ENCODE measurements around the gene CAMK1D.

Gene CAMK1D

DNA sequence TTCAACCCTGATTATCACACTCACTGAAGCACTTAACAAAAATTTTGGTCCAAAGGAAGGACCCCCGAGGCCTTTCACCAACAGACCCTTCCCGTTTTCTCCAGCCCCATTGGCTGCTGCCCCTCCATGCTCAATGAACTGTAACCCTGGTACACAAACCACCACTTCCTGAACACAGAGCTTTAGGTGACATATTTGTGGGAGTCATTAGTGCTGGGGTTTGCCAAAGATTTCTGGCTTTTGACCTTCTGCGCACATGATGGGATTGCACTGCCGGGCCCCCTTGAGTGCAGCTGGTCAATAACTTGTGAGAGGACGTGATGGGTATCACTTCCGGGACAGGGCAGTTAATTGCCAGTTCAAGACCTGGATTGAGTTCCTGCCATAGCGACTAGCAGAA is 9.0 kb upstream of the CAMK1D start:
- TF ChIP-seq, protein P1, sequence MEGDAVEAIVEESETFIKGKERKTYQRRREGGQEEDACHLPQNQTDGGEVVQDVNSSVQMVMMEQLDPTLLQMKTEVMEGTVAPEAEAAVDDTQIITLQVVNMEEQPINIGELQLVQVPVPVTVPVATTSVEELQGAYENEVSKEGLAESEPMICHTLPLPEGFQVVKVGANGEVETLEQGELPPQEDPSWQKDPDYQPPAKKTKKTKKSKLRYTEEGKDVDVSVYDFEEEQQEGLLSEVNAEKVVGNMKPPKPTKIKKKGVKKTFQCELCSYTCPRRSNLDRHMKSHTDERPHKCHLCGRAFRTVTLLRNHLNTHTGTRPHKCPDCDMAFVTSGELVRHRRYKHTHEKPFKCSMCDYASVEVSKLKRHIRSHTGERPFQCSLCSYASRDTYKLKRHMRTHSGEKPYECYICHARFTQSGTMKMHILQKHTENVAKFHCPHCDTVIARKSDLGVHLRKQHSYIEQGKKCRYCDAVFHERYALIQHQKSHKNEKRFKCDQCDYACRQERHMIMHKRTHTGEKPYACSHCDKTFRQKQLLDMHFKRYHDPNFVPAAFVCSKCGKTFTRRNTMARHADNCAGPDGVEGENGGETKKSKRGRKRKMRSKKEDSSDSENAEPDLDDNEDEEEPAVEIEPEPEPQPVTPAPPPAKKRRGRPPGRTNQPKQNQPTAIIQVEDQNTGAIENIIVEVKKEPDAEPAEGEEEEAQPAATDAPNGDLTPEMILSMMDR (IDR thresholded peaks at IDR 0.05; ENCODE audit: insufficient read depth, low read length, missing control alignments) = no peak
- POLR2A ChIA-PET = no interaction called here
- H3K4me3 ChIP-seq (ENCODE audit: low read depth, low read length) = no peak overlapping the region
- no peak for DNase-seq (ENCODE audit: low read depth, low spot score)
- CTCF ChIA-PET = interaction anchor here (0.9 kb wide), 1 partner anchor 12 kb away, joined by 3 read pairs; no protein-coding TSS in a partner anchor

GRCh38 chr10:12340937-12341336 is 8.4 kb upstream of the CAMK1D start:
- H3K4me3 ChIP-seq (ENCODE audit: low read depth, low read length) = no peak overlapping the region
- TF ChIP-seq, protein P1 (IDR thresholded peaks at IDR 0.05; ENCODE audit: insufficient read depth, low read length, missing control alignments) = no peak
- DNase-seq (ENCODE audit: low read depth, low spot score) = no peak
- ChIA-PET POLR2A (no interaction called here), CTCF (interaction anchor here (0.9 kb wide), 1 partner anchor 371 kb away, joined by 3 read pairs; no protein-coding TSS in a partner anchor)

- ChIA-PET POLR2A (no interaction called here), CTCF (interaction anchor here (0.9 kb wide), 1 partner anchor 371 kb away, joined by 3 read pairs; no protein-coding TSS in a partner anchor)
- no peak for DNase-seq (ENCODE audit: low read depth, low spot score)
- H3K4me3 ChIP-seq (ENCODE audit: low read depth, low read length) = no peak overlapping the region
- TF ChIP-seq, protein P1 (IDR thresholded peaks at IDR 0.05; ENCODE audit: insufficient read depth, low read length, missing control alignments) = no peak
Measured at GRCh38 chr10:12341526-12341925, 7.8 kb upstream of the CAMK1D start.

- no peak for DNase-seq (ENCODE audit: low read depth, low spot score)
- CTCF ChIA-PET = no interaction called here
- TF ChIP-seq, protein P1 (IDR thresholded peaks at IDR 0.05; ENCODE audit: insufficient read depth, low read length, missing control alignments) = no peak
- H3K4me3 ChIP-seq (ENCODE audit: low read depth, low read length) = no peak overlapping the region
- POLR2A ChIA-PET = no interaction called here
Measured at GRCh38 chr10:12344375-12345110, 4.8 kb upstream of the CAMK1D start.

- POLR2A ChIA-PET = no interaction called here
- TF ChIP-seq, protein P1 (IDR thresholded peaks at IDR 0.05; ENCODE audit: insufficient read depth, low read length, missing control alignments) = no peak
- CTCF ChIA-PET = interaction anchor here (0.9 to 1.9 kb wide), 5 partner anchors 10 to 83 kb away, joined by 3 to 4 read pairs (median 4); no protein-coding TSS in a partner anchor
- H3K4me3 ChIP-seq (ENCODE audit: low read depth, low read length) = no peak overlapping the region
- no peak for DNase-seq (ENCODE audit: low read depth, low spot score)
Measured at GRCh38 chr10:12346707-12347106, 2.6 kb upstream of the CAMK1D start.

DNA sequence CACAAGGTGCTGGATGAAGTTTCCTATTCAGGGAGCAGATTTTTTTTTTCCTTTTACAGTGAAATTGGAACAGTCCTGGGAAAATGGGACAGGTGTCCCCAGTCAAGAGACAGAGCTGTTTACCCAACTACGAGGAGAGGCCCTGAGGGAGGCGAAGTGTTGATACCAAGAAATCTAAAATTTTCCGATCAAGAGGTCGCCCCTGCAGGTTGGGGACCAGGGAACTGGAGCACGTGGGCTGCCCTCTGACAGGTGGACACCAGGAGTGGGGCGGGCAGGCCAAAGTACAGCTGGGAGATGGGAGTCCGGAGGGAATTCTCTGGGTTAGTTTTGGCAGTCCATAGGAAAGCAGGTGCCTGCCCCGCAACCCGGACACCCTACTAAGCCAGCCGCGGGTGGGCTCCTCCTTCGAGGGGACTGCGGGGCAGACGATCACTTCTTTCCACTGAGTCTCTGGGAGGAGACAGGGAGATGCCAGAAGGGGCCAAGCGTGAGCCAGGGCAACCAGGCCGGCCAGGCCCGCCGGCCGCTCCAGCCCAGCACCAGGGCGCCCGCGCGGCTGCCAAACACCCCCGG is 965 bp upstream of the CAMK1D start:
- no peak for DNase-seq (ENCODE audit: low read depth, low spot score)
- CTCF ChIA-PET = interaction anchor here (0.9 to 1.7 kb wide), 7 partner anchors 10 to 363 kb away, joined by 3 to 7 read pairs (median 5); no protein-coding TSS in a partner anchor
- peak overlapping the region; percentile 83 for H3K4me3 ChIP-seq (ENCODE audit: low read depth, low read length)
- TF ChIP-seq, protein P1 (IDR thresholded peaks at IDR 0.05; ENCODE audit: insufficient read depth, low read length, missing control alignments) = no peak
- POLR2A ChIA-PET = interaction anchor here (1.0 kb wide), 1 partner anchor 11 kb away, joined by 3 read pairs; no protein-coding TSS in a partner anchor
